IPS DF 4.7 (cell line): ENCODE results near the gene MTF1.

Experiments
- DNase-seq: peaks from one replicate; pipeline ENCODE4 v3.0.0-alpha.2; 2013; ENCODE audit warnings: low spot score; ENCODE audit errors: extremely low read depth

The MTF1 gene

GRCh38 chr1:37868466-37868865, 9.1 kb upstream of the MTF1 start:
- no peak for DNase-seq

- DNase-seq, result no peak
These were observed 8.4 kb upstream of the MTF1 start for GRCh38 chr1:37867784-37868183.

- DNase-seq, result no peak
These were observed 7.1 kb upstream of the MTF1 start for GRCh38 chr1:37866491-37866890.

GRCh38 chr1:37865348-37866120, 6.1 kb upstream of the MTF1 start:
- no peak for DNase-seq

GRCh38 chr1:37862330-37862729, 2.9 kb upstream of the MTF1 start:
- DNase-seq, result no peak

- no peak for DNase-seq
These were observed 1.8 kb upstream of the MTF1 start for GRCh38 chr1:37861151-37861550.

- no peak for DNase-seq
These were observed 914 bp upstream of the MTF1 start for GRCh38 chr1:37860346-37860666.

GRCh38 chr1:37858931-37859506, 373 bp downstream of the MTF1 start:
- DNase-seq, result no peak

- DNase-seq, result no peak
These were observed 5.0 kb downstream of the MTF1 start for GRCh38 chr1:37854406-37854805.

- no peak for DNase-seq
These were observed 6.2 kb downstream of the MTF1 start for GRCh38 chr1:37853157-37853556.

GRCh38 chr1:37851782-37852210, 7.6 kb downstream of the MTF1 start:
- DNase-seq, result no peak

- no peak for DNase-seq
These were observed 8.1 kb downstream of the MTF1 start for GRCh38 chr1:37851262-37851661.

GRCh38 chr1:37850352-37850955, 8.9 kb downstream of the MTF1 start:
- DNase-seq, result no peak

GRCh38 chr1:37849480-37849879, 9.9 kb downstream of the MTF1 start:
- no peak for DNase-seq

- DNase-seq, result no peak
These were observed 12.6 kb downstream of the MTF1 start for GRCh38 chr1:37846647-37847339.

- no peak for DNase-seq
These were observed 13.6 kb downstream of the MTF1 start for GRCh38 chr1:37845786-37846185.

GRCh38 chr1:37845049-37845646, 14.2 kb downstream of the MTF1 start:
- DNase-seq, result no peak

GRCh38 chr1:37844536-37844935, 14.9 kb downstream of the MTF1 start:
- no peak for DNase-seq

GRCh38 chr1:37841652-37842051, 17.7 kb downstream of the MTF1 start:
- no peak for DNase-seq

GRCh38 chr1:37840711-37841110, 18.7 kb downstream of the MTF1 start:
- DNase-seq, result no peak

- no peak for DNase-seq
These were observed 19.7 kb downstream of the MTF1 start for GRCh38 chr1:37839676-37840075.

- DNase-seq, result no peak
These were observed 22.6 kb downstream of the MTF1 start for GRCh38 chr1:37836788-37837187.
